Measurements from ENCODE around the gene JAK3.

JAK3 gene

GRCh38 chr19:17830567-17831418 lies 17.0 kb downstream of the JAK3 start:
- H3K4me3 ChIP-seq (ENCODE audit: low read length), result peak overlapping the region; percentile 52
- H3K36me3 ChIP-seq (ENCODE audit: control insufficient read depth, insufficient read depth, low read length), result no peaks in the 10 kb centered on the region
- H3K4me1 ChIP-seq (ENCODE audit: control insufficient read depth, insufficient read depth, low read length), result no peaks in the 10 kb centered on the region
- H3K27me3 ChIP-seq (ENCODE audit: control insufficient read depth, insufficient read depth, low read length), result no peaks in the 10 kb centered on the region
- H3K9ac ChIP-seq (ENCODE audit: low read length), result no peak overlapping the region
- H3K27ac ChIP-seq (ENCODE audit: low read depth, low read length), result no peak overlapping the region

GRCh38 chr19:17829855-17830566 lies 17.8 kb downstream of the JAK3 start:
- no peak overlapping the region for H3K9ac ChIP-seq (ENCODE audit: low read length)
- peaks cover 4% of the 10 kb centered on the region for H3K27me3 ChIP-seq (ENCODE audit: control insufficient read depth, insufficient read depth, low read length)
- no peak overlapping the region for H3K27ac ChIP-seq (ENCODE audit: low read depth, low read length)
- H3K36me3 ChIP-seq (ENCODE audit: control insufficient read depth, insufficient read depth, low read length), result no peaks in the 10 kb centered on the region
- H3K4me1 ChIP-seq (ENCODE audit: control insufficient read depth, insufficient read depth, low read length), result no peaks in the 10 kb centered on the region
- peak overlapping the region; percentile 52 for H3K4me3 ChIP-seq (ENCODE audit: low read length)

GRCh38 chr19:17826508-17827056 lies 21.2 kb downstream of the JAK3 start:
- H3K27me3 ChIP-seq (ENCODE audit: control insufficient read depth, insufficient read depth, low read length), result peaks cover 5% of the 10 kb centered on the region
- H3K36me3 ChIP-seq (ENCODE audit: control insufficient read depth, insufficient read depth, low read length), result no peaks in the 10 kb centered on the region
- H3K27ac ChIP-seq (ENCODE audit: low read depth, low read length), result no peak overlapping the region

GRCh38 chr19:17824339-17824738 lies 23.4 kb downstream of the JAK3 start:
- peaks cover 5% of the 10 kb centered on the region for H3K27me3 ChIP-seq (ENCODE audit: control insufficient read depth, insufficient read depth, low read length)
- no peak overlapping the region for H3K9ac ChIP-seq (ENCODE audit: low read length)
- H3K27ac ChIP-seq (ENCODE audit: low read depth, low read length), result no peak overlapping the region
- no peaks in the 10 kb centered on the region for H3K36me3 ChIP-seq (ENCODE audit: control insufficient read depth, insufficient read depth, low read length)
- no peak overlapping the region for H3K4me3 ChIP-seq (ENCODE audit: low read length)
- no peaks in the 10 kb centered on the region for H3K4me1 ChIP-seq (ENCODE audit: control insufficient read depth, insufficient read depth, low read length)

More at GRCh38 chr19:17826508-17827056, 21.2 kb downstream of the JAK3 start:
- H3K9ac ChIP-seq (ENCODE audit: low read length), result no peak overlapping the region
- no peaks in the 10 kb centered on the region for H3K4me1 ChIP-seq (ENCODE audit: control insufficient read depth, insufficient read depth, low read length)
- no peak overlapping the region for H3K4me3 ChIP-seq (ENCODE audit: low read length)

GRCh38 chr19:17821190-17821589 lies 26.6 kb downstream of the JAK3 start, which contains the start of gene INSL3:
Gene INSL3 (minus strand): TSS chr19:17821519. CDS start chr19:17821506, 13 bp downstream.
- H3K9ac ChIP-seq (ENCODE audit: low read length), result no peak within 1 kb of the TSS
- H3K36me3 ChIP-seq (ENCODE audit: control insufficient read depth, insufficient read depth, low read length), result no peaks in the 10 kb centered on the region
- H3K4me1 ChIP-seq (ENCODE audit: control insufficient read depth, insufficient read depth, low read length), result no peaks in the 10 kb centered on the region
- H3K27me3 ChIP-seq (ENCODE audit: control insufficient read depth, insufficient read depth, low read length), result peaks cover 5% of the 10 kb centered on the region
- H3K4me3 ChIP-seq (ENCODE audit: low read length), result no peak within 1 kb of the TSS
- H3K27ac ChIP-seq (ENCODE audit: low read depth, low read length), result no peak within 1 kb of the TSS

- H3K36me3 ChIP-seq (ENCODE audit: control insufficient read depth, insufficient read depth, low read length), result no peaks in the 10 kb centered on the region
- H3K9ac ChIP-seq (ENCODE audit: low read length), result no peak overlapping the region
- H3K27ac ChIP-seq (ENCODE audit: low read depth, low read length), result no peak overlapping the region
- H3K4me3 ChIP-seq (ENCODE audit: low read length), result no peak overlapping the region
- peaks cover 3% of the 10 kb centered on the region for H3K27me3 ChIP-seq (ENCODE audit: control insufficient read depth, insufficient read depth, low read length)
- H3K4me1 ChIP-seq (ENCODE audit: control insufficient read depth, insufficient read depth, low read length), result no peaks in the 10 kb centered on the region
Measured at GRCh38 chr19:17817668-17818363, 30.0 kb downstream of the JAK3 start.

- Histone ChIP-seq H3K27ac (ENCODE audit: low read depth, low read length) (no peak overlapping the region), H3K36me3 (ENCODE audit: control insufficient read depth, insufficient read depth, low read length) (peaks cover 3% of the 10 kb centered on the region), H3K4me3 (ENCODE audit: low read length) (no peak overlapping the region), H3K9ac (ENCODE audit: low read length) (no peak overlapping the region), H3K4me1 (ENCODE audit: control insufficient read depth, insufficient read depth, low read length) (no peaks in the 10 kb centered on the region), H3K27me3 (ENCODE audit: control insufficient read depth, insufficient read depth, low read length) (peaks cover 3% of the 10 kb centered on the region)
Measured at GRCh38 chr19:17812099-17812498, 35.7 kb downstream of the JAK3 start.

GRCh38 chr19:17811681-17812080 lies 36.1 kb downstream of the JAK3 start:
- no peak overlapping the region for H3K27ac ChIP-seq (ENCODE audit: low read depth, low read length)
- peaks cover 3% of the 10 kb centered on the region for H3K27me3 ChIP-seq (ENCODE audit: control insufficient read depth, insufficient read depth, low read length)
- H3K9ac ChIP-seq (ENCODE audit: low read length), result no peak overlapping the region
- H3K4me3 ChIP-seq (ENCODE audit: low read length), result no peak overlapping the region
- H3K4me1 ChIP-seq (ENCODE audit: control insufficient read depth, insufficient read depth, low read length), result no peaks in the 10 kb centered on the region
- peaks cover 3% of the 10 kb centered on the region for H3K36me3 ChIP-seq (ENCODE audit: control insufficient read depth, insufficient read depth, low read length)

- H3K27ac ChIP-seq (ENCODE audit: low read depth, low read length), result no peak overlapping the region
- H3K27me3 ChIP-seq (ENCODE audit: control insufficient read depth, insufficient read depth, low read length), result peaks cover 3% of the 10 kb centered on the region
Measured at GRCh38 chr19:17811103-17811502, 36.7 kb downstream of the JAK3 start.

GRCh38 chr19:17807731-17808316 lies 40.0 kb downstream of the JAK3 start:
- Histone ChIP-seq H3K27ac (ENCODE audit: low read depth, low read length) (no peak overlapping the region), H3K9ac (ENCODE audit: low read length) (no peak overlapping the region), H3K4me1 (ENCODE audit: control insufficient read depth, insufficient read depth, low read length) (no peaks in the 10 kb centered on the region), H3K27me3 (ENCODE audit: control insufficient read depth, insufficient read depth, low read length) (no peaks in the 10 kb centered on the region), H3K36me3 (ENCODE audit: control insufficient read depth, insufficient read depth, low read length) (peaks cover 3% of the 10 kb centered on the region), H3K4me3 (ENCODE audit: low read length) (no peak overlapping the region)

More at GRCh38 chr19:17811103-17811502, 36.7 kb downstream of the JAK3 start:
- no peak overlapping the region for H3K4me3 ChIP-seq (ENCODE audit: low read length)
- no peaks in the 10 kb centered on the region for H3K4me1 ChIP-seq (ENCODE audit: control insufficient read depth, insufficient read depth, low read length)
- no peak overlapping the region for H3K9ac ChIP-seq (ENCODE audit: low read length)
- peaks cover 3% of the 10 kb centered on the region for H3K36me3 ChIP-seq (ENCODE audit: control insufficient read depth, insufficient read depth, low read length)

- H3K9ac ChIP-seq (ENCODE audit: low read length), result no peak overlapping the region
- no peaks in the 10 kb centered on the region for H3K27me3 ChIP-seq (ENCODE audit: control insufficient read depth, insufficient read depth, low read length)
Measured at GRCh38 chr19:17806945-17807344, 40.8 kb downstream of the JAK3 start.

GRCh38 chr19:17805427-17805826 lies 42.4 kb downstream of the JAK3 start:
- H3K27me3 ChIP-seq (ENCODE audit: control insufficient read depth, insufficient read depth, low read length), result no peaks in the 10 kb centered on the region
- H3K4me1 ChIP-seq (ENCODE audit: control insufficient read depth, insufficient read depth, low read length), result no peaks in the 10 kb centered on the region
- no peak overlapping the region for H3K9ac ChIP-seq (ENCODE audit: low read length)
- no peak overlapping the region for H3K4me3 ChIP-seq (ENCODE audit: low read length)
- no peaks in the 10 kb centered on the region for H3K36me3 ChIP-seq (ENCODE audit: control insufficient read depth, insufficient read depth, low read length)
- H3K27ac ChIP-seq (ENCODE audit: low read depth, low read length), result no peak overlapping the region

More at GRCh38 chr19:17806945-17807344, 40.8 kb downstream of the JAK3 start:
- Histone ChIP-seq H3K27ac (ENCODE audit: low read depth, low read length) (no peak overlapping the region), H3K4me1 (ENCODE audit: control insufficient read depth, insufficient read depth, low read length) (no peaks in the 10 kb centered on the region), H3K4me3 (ENCODE audit: low read length) (no peak overlapping the region), H3K36me3 (ENCODE audit: control insufficient read depth, insufficient read depth, low read length) (no peaks in the 10 kb centered on the region)

All from rectal smooth muscle tissue (tissue), 1 donor.